AG04449 (cell line): ENCODE data around the gene SERPINB13.

Experiments
- CTCF ChIA-PET: fragments of 350-600 bp; formaldehyde crosslinking; extraction: SDS; loops from one replicate; lab custom pipeline; 2021; ENCODE audit warnings: antibody characterized with exemption; lab: Yijun Ruan, JAX
- POLR2A ChIA-PET: fragments of 400-600, 350-600 bp; formaldehyde crosslinking; extraction: SDS; loops from one replicate; lab custom pipeline; 2020; ENCODE audit warnings: antibody characterized with exemption, inconsistent platforms; lab: Yijun Ruan, JAX
- DNase-seq: peaks from one replicate; pipeline ENCODE4 v3.0.0-alpha.2; 2010; ENCODE audit warnings: low read depth, low spot score
- H3K4me3 ChIP-seq: 2 replicates; pipeline ENCODE4 v1.5.1; 2011; ENCODE audit warnings: low read depth, mild to moderate bottlenecking, control low read depth, low read length
- CTCF ChIP-seq: IDR thresholded peaks from one replicate; pipeline ENCODE4 v1.5.1; 2011; ENCODE audit warnings: mild to moderate bottlenecking, moderate library complexity, low read length, control low read depth, inconsistent platforms; ENCODE audit not compliant: insufficient read depth; ENCODE audit errors: missing control alignments

Gene SERPINB13

GRCh38 chr18:63648241-63648640 lies 61.1 kb downstream of the SERPINB13 start:
- POLR2A ChIA-PET: no interaction called here
- no peak for TF ChIP-seq CTCF
- no peak for DNase-seq
- CTCF ChIA-PET: no interaction called here
- H3K4me3 ChIP-seq: no peak overlapping the region
